Mesenchymal stem cell (in vitro differentiated cells and primary cell): Measurements from ENCODE around the gene GDF11.
A peak's percentile ranks its signal among the peaks of the same experiment; 100 is the strongest.

Experiments
- DNase-seq: peaks from one replicate; pipeline ENCODE4 v3.0.0-alpha.2; 2013
- H2AFZ ChIP-seq: one replicate; pipeline ENCODE4 v1.6.1; 2013; ENCODE audit warnings: low read depth, mild to moderate bottlenecking, control low read depth, inconsistent platforms, low read length, moderate library complexity
- H2AK5ac ChIP-seq: 2 replicates; pipeline ENCODE4 v1.6.1; 2013; ENCODE audit warnings: low read length, moderate library complexity, mild to moderate bottlenecking, inconsistent platforms; ENCODE audit not compliant: severe bottlenecking
- H2BK120ac ChIP-seq: one replicate; pipeline ENCODE4 v1.6.1; 2013; ENCODE audit warnings: low read depth, mild to moderate bottlenecking, inconsistent platforms, low read length, moderate library complexity
- H2BK12ac ChIP-seq, 2 experiments: one replicate each; pipeline ENCODE4 v1.6.1; 2013; ENCODE audit warnings: inconsistent platforms in 2 of 2, low read length in 2 of 2, mild to moderate bottlenecking in 2 of 2, moderate library complexity in 2 of 2, control low read depth in 1 of 2
- H2BK15ac ChIP-seq: one replicate; pipeline ENCODE4 v1.6.1; 2013; ENCODE audit warnings: mild to moderate bottlenecking, low read depth, inconsistent platforms; ENCODE audit not compliant: poor library complexity, severe bottlenecking
- H2BK5ac ChIP-seq: 2 replicates; pipeline ENCODE4 v1.6.1; 2013; ENCODE audit warnings: low read depth, mild to moderate bottlenecking, low read length, control low read depth, inconsistent platforms; ENCODE audit not compliant: poor library complexity, severe bottlenecking
- H3K14ac ChIP-seq, 2 experiments: one replicate each; pipeline ENCODE4 v1.6.1; 2013; ENCODE audit warnings: inconsistent platforms in 2 of 2, low read length in 2 of 2, control low read depth in 1 of 2, mild to moderate bottlenecking in 1 of 2, moderate library complexity in 1 of 2
- H3K18ac ChIP-seq, 2 experiments: one replicate each; pipeline ENCODE4 v1.6.1; 2013; ENCODE audit warnings: inconsistent platforms in 2 of 2, low read length in 2 of 2, control low read depth in 1 of 2, low read depth in 1 of 2, mild to moderate bottlenecking in 1 of 2
- H3K23ac ChIP-seq, 2 experiments: one replicate each; pipeline ENCODE4 v1.6.1; 2013; ENCODE audit warnings: inconsistent platforms in 2 of 2, low read length in 2 of 2, mild to moderate bottlenecking in 2 of 2, moderate library complexity in 2 of 2, control low read depth in 1 of 2
- H3K27ac ChIP-seq: 2 replicates; pipeline ENCODE4 v1.5.1; 2013; ENCODE audit warnings: mild to moderate bottlenecking, moderate library complexity, low read length, control low read depth, inconsistent platforms; ENCODE audit not compliant: poor library complexity, severe bottlenecking
- H3K27me3 ChIP-seq, 2 experiments: 2 replicates each; pipeline versions ENCODE4 v1.6.1 to v1.7.0; 2013; ENCODE audit warnings: low read length in 2 of 2, mild to moderate bottlenecking in 2 of 2, moderate library complexity in 2 of 2, control low read depth in 1 of 2, inconsistent platforms in 1 of 2; ENCODE audit not compliant: control insufficient read depth in 1 of 2, insufficient read depth in 1 of 2
- H3K36me3 ChIP-seq, 2 experiments: 2 replicates each; pipeline versions ENCODE4 v1.6.1 to v1.7.0; 2013; ENCODE audit warnings: low read length in 2 of 2, control low read depth in 1 of 2, inconsistent platforms in 1 of 2, low read depth in 1 of 2, mild to moderate bottlenecking in 1 of 2; ENCODE audit not compliant: insufficient read depth in 2 of 2, control insufficient read depth in 1 of 2
- H3K4ac ChIP-seq, 2 experiments: one replicate each; pipeline ENCODE4 v1.6.1; 2013; ENCODE audit warnings: inconsistent platforms in 2 of 2, low read length in 2 of 2, mild to moderate bottlenecking in 2 of 2, moderate library complexity in 2 of 2, control low read depth in 1 of 2, low read depth in 1 of 2
- H3K4me1 ChIP-seq: 2 replicates; pipeline ENCODE4 v1.6.1; 2013; ENCODE audit warnings: low read depth, low read length, control low read depth; ENCODE audit not compliant: control insufficient read depth, insufficient read depth
- H3K4me2 ChIP-seq: 2 replicates; pipeline ENCODE4 v1.6.1; 2013; ENCODE audit warnings: low read length, mild to moderate bottlenecking, inconsistent platforms; ENCODE audit not compliant: poor library complexity, severe bottlenecking
- H3K4me3 ChIP-seq, 2 experiments: 2 replicates each; pipeline versions ENCODE4 v1.5.1 to v1.7.0; 2013; ENCODE audit warnings: low read length in 2 of 2, mild to moderate bottlenecking in 2 of 2, control low read depth in 1 of 2, low read depth in 1 of 2; ENCODE audit not compliant: insufficient read depth in 1 of 2
- H3K79me1 ChIP-seq: replicated peaks from 2 replicates; pipeline ENCODE4 v1.6.1; 2013; ENCODE audit warnings: mild to moderate bottlenecking, control low read depth, low read length, inconsistent platforms; ENCODE audit not compliant: poor library complexity, severe bottlenecking
- H3K9ac ChIP-seq: 2 replicates; pipeline ENCODE4 v1.7.0; 2013; ENCODE audit warnings: mild to moderate bottlenecking, low read length, moderate library complexity
- H3K9me3 ChIP-seq: 2 replicates; pipeline ENCODE4 v1.7.0; 2013; ENCODE audit warnings: mild to moderate bottlenecking, low read length; ENCODE audit not compliant: control insufficient read depth
- H4K8ac ChIP-seq: one replicate; pipeline ENCODE4 v1.6.1; 2013; ENCODE audit warnings: inconsistent platforms, mild to moderate bottlenecking, low read length, moderate library complexity
- H4K91ac ChIP-seq: one replicate; pipeline ENCODE4 v1.6.1; 2013; ENCODE audit warnings: mild to moderate bottlenecking, low read length, inconsistent platforms
- WGBS: methylation state at CpG from one replicate; pipeline ENCODE4 v1.1.7; 2013; ENCODE audit warnings: mixed read lengths; 5-methylcytosine and 5-hydroxymethylcytosine counted together

The GDF11 gene

GRCh38 chr12:55723516-55724225 is 19.3 kb upstream of the GDF11 start:
- H2BK5ac ChIP-seq, result no peak overlapping the region
- no peak overlapping the region for H3K14ac ChIP-seq
- no peak overlapping the region for H3K18ac ChIP-seq
- H2BK15ac ChIP-seq, result no peak overlapping the region
- H2AK5ac ChIP-seq, result peak overlapping the region; percentile 27
- no peak overlapping the region for H4K91ac ChIP-seq
- peaks cover 53% of the 10 kb centered on the region for H3K4me1 ChIP-seq
- H3K27ac ChIP-seq, result peak overlapping the region; percentile 34
- no peak overlapping the region for H2AFZ ChIP-seq
- no peak overlapping the region for H3K4ac ChIP-seq
- H3K23ac ChIP-seq, result no peak overlapping the region
- H3K9ac ChIP-seq, result peak overlapping the region; percentile 95
- H2BK12ac ChIP-seq, result no peak overlapping the region
- WGBS, result 79% methylated on average over 10 of the region's 10 CpGs
- H2BK120ac ChIP-seq, result no peak overlapping the region
- peaks cover 49 to 51% of the 10 kb centered on the region in 2 experiments for H3K36me3 ChIP-seq
- DNase-seq, result no peak
- H3K27me3 ChIP-seq, result no peaks in the 10 kb centered on the region
- peak overlapping the region in 1 of 2 experiments; percentile 94 for H3K4me3 ChIP-seq
- no peaks in the 10 kb centered on the region for H3K9me3 ChIP-seq
- peaks cover 12% of the 10 kb centered on the region for H3K79me1 ChIP-seq
- peak overlapping the region; percentile 20 for H4K8ac ChIP-seq
- no peak overlapping the region for H3K4me2 ChIP-seq

DNA sequence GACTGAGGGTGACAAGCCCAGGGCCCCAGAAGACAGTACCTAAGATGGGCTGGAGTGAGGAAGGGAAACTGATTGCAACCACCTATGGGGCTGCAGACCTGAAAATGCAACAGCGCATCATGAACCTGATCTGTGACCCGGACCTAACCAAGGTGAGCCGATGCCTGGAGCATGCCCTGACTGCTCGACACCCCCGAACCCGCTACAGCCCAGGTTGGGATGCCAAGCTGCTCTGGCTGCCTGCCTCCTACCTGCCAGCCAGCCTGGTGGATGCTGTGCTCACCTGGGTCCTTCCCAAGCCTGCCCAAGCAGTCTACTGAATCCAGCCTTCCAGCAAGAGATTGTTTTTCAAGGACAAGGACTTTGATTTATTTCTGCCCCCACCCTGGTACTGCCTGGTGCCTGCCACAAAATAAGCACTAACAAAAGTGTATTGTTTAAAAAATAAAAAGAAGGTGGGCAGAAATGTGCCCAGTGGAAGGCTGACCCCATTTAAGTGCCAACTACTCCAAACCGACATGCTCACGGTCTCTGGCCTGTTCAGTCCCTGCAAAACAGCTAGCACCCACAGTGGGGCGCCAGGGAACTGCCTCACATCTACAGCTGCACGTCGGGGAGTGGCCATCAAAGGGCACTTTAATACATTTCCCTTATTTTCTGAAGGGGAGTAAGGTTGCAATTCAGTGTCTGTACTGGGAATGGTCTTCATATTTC is 18.5 kb upstream of the GDF11 start:
- Histone ChIP-seq H4K91ac (no peak overlapping the region), H2BK120ac (no peak overlapping the region), H3K23ac (no peak overlapping the region), H2AFZ (no peak overlapping the region), H3K4me3 (peak overlapping the region in 1 of 2 experiments; percentile 94), H3K27me3 (no peaks in the 10 kb centered on the region), H3K36me3 (peaks cover 49 to 51% of the 10 kb centered on the region in 2 experiments), H4K8ac (peak overlapping the region; percentile 77), H3K4ac (no peak overlapping the region), H3K9me3 (no peaks in the 10 kb centered on the region), H2BK12ac (no peak overlapping the region), H3K4me2 (no peak overlapping the region), H3K4me1 (peaks cover 49% of the 10 kb centered on the region), H3K9ac (peak overlapping the region; percentile 95), H2AK5ac (peak overlapping the region; percentile 27), H3K18ac (no peak overlapping the region), H3K79me1 (peaks cover 9% of the 10 kb centered on the region), H2BK15ac (no peak overlapping the region), H3K27ac (no peak overlapping the region), H2BK5ac (no peak overlapping the region), H3K14ac (no peak overlapping the region)
- 75% methylated on average over 11 of the region's 11 CpGs for WGBS
- peak; percentile 70 for DNase-seq

- no peak overlapping the region for H3K4me2 ChIP-seq
- no peak overlapping the region for H3K27ac ChIP-seq
- no peak for DNase-seq
- no peak overlapping the region for H3K18ac ChIP-seq
- peaks cover 9% of the 10 kb centered on the region for H3K79me1 ChIP-seq
- no peak overlapping the region for H2BK120ac ChIP-seq
- H4K91ac ChIP-seq, result no peak overlapping the region
- H3K4me3 ChIP-seq, result peak overlapping the region in 1 of 2 experiments; percentile 94
- no peak overlapping the region for H3K4ac ChIP-seq
- no peak overlapping the region for H2AFZ ChIP-seq
- no peak overlapping the region for H2BK5ac ChIP-seq
- H2BK12ac ChIP-seq, result peak overlapping the region in 1 of 2 experiments; percentile 10
- peak overlapping the region in 1 of 2 experiments; percentile 12 for H3K14ac ChIP-seq
- peaks cover 48 to 49% of the 10 kb centered on the region in 2 experiments for H3K36me3 ChIP-seq
- no peaks in the 10 kb centered on the region for H3K27me3 ChIP-seq
- H3K23ac ChIP-seq, result no peak overlapping the region
- 89% methylated on average over 2 of the region's 3 CpGs for WGBS
- H3K9me3 ChIP-seq, result no peaks in the 10 kb centered on the region
- H2BK15ac ChIP-seq, result no peak overlapping the region
- peak overlapping the region; percentile 95 for H3K9ac ChIP-seq
- H4K8ac ChIP-seq, result no peak overlapping the region
- peaks cover 45% of the 10 kb centered on the region for H3K4me1 ChIP-seq
- no peak overlapping the region for H2AK5ac ChIP-seq
Observed at GRCh38 chr12:55724940-55725309, 18.0 kb upstream of the GDF11 start.

GRCh38 chr12:55725556-55725955 is 17.4 kb upstream of the GDF11 start:
- Histone ChIP-seq H2BK12ac (no peak overlapping the region), H3K4me1 (peaks cover 44% of the 10 kb centered on the region), H3K4me2 (no peak overlapping the region), H2BK5ac (no peak overlapping the region), H3K27ac (no peak overlapping the region), H2BK15ac (no peak overlapping the region), H2AK5ac (no peak overlapping the region), H3K36me3 (peaks cover 48 to 49% of the 10 kb centered on the region in 2 experiments), H3K9ac (peak overlapping the region; percentile 95), H3K9me3 (no peaks in the 10 kb centered on the region), H2AFZ (no peak overlapping the region), H4K8ac (no peak overlapping the region), H2BK120ac (no peak overlapping the region), H4K91ac (no peak overlapping the region), H3K4me3 (peak overlapping the region in 1 of 2 experiments; percentile 94), H3K27me3 (no peaks in the 10 kb centered on the region), H3K18ac (no peak overlapping the region), H3K79me1 (peaks cover 9% of the 10 kb centered on the region), H3K14ac (no peak overlapping the region), H3K4ac (no peak overlapping the region), H3K23ac (peak overlapping the region in 1 of 2 experiments; percentile 32)
- 66% methylated on average over 1 of the region's 3 CpGs for WGBS
- no peak for DNase-seq
